IMR-90 (cell line): Measurements from ENCODE around the gene DNPH1. TPM values are rescaled to one million over a fixed set of nuclear protein-coding genes. Genes with fewer than 3 reads are reported as not detected.

Experiments
- ATAC-seq: fragments of 200-7000 bp; cut with Tn5 transposase; 2 replicates; pipeline ENCODE4 v1.9.1; 2020; ENCODE audit warnings: low read depth, mild to moderate bottlenecking, moderate library complexity
- BruUV-seq: library from RNA; stranded (reverse); fragments of 400-500 nt; replicated peaks from 2 replicates; lab custom pipeline; 2021; lab: Mats Ljungman, UMichigan
- CTCF ChIA-PET: fragments of 300-600 bp; formaldehyde crosslinking; extraction: SDS; loops from one replicate; lab custom pipeline; 2021; ENCODE audit warnings: antibody characterized with exemption; lab: Yijun Ruan, JAX
- POLR2A ChIA-PET: fragments of 300-600 bp; sonication (Branson Sonifier 250); formaldehyde crosslinking; loops from one replicate; lab custom pipeline; 2022; ENCODE audit warnings: antibody characterized with exemption; ENCODE audit not compliant: unreplicated experiment; lab: Charles Lee
- DNase-seq: peaks from one replicate; pipeline ENCODE4 v3.0.0; 2013
- H2AFZ ChIP-seq: replicated peaks from 2 replicates; pipeline ENCODE3; 2013; ENCODE audit warnings: low read length, mild to moderate bottlenecking; ENCODE audit not compliant: poor library complexity
- H2AK5ac ChIP-seq: 2 replicates; pipeline ENCODE4 v1.6.1; 2013; ENCODE audit warnings: low read depth, low read length, inconsistent platforms
- H2AK9ac ChIP-seq: replicated peaks from 2 replicates; pipeline ENCODE3; 2013; ENCODE audit warnings: mild to moderate bottlenecking, low read depth, low read length, moderate library complexity; ENCODE audit not compliant: poor library complexity
- H2BK120ac ChIP-seq: 2 replicates; pipeline ENCODE4 v1.6.1; 2013; ENCODE audit warnings: low read depth, low read length, inconsistent platforms
- H2BK15ac ChIP-seq: 3 replicates; pipeline ENCODE4 v1.6.1; 2013; ENCODE audit warnings: low read depth, low read length, inconsistent platforms
- H2BK20ac ChIP-seq: 2 replicates; pipeline ENCODE4 v1.6.1; 2013; ENCODE audit warnings: low read depth, mild to moderate bottlenecking, inconsistent platforms, low read length, moderate library complexity
- H2BK5ac ChIP-seq: 2 replicates; pipeline ENCODE4 v1.6.1; 2013; ENCODE audit warnings: mild to moderate bottlenecking, low read depth, low read length, inconsistent platforms; ENCODE audit not compliant: poor library complexity, severe bottlenecking
- H3K14ac ChIP-seq: replicated peaks from 2 replicates; pipeline ENCODE4 v1.6.1; 2013; ENCODE audit warnings: low read depth, low read length, inconsistent platforms
- H3K18ac ChIP-seq: 2 replicates; pipeline ENCODE4 v1.6.1; 2013; ENCODE audit warnings: low read depth, low read length, control low read depth
- H3K23ac ChIP-seq: 2 replicates; pipeline ENCODE4 v1.6.1; 2013; ENCODE audit warnings: low read depth, low read length, inconsistent platforms
- H3K27ac ChIP-seq: 2 replicates; pipeline ENCODE4 v1.5.1; 2013; ENCODE audit warnings: mild to moderate bottlenecking, control low read depth, low read length; ENCODE audit not compliant: insufficient read depth
- H3K27me3 ChIP-seq: 2 replicates; pipeline ENCODE4 v1.6.1; 2013; ENCODE audit warnings: low read length; ENCODE audit not compliant: control insufficient read depth, insufficient read depth
- H3K36me3 ChIP-seq: 2 replicates; pipeline ENCODE4 v1.6.1; 2013; ENCODE audit warnings: low read length, mixed read lengths; ENCODE audit not compliant: control insufficient read depth, insufficient read depth
- H3K4ac ChIP-seq: 2 replicates; pipeline ENCODE4 v1.6.1; 2013; ENCODE audit warnings: low read depth, low read length, inconsistent platforms
- H3K4me1 ChIP-seq: 2 replicates; pipeline ENCODE4 v1.6.1; 2013; ENCODE audit warnings: low read length, mixed read lengths; ENCODE audit not compliant: control insufficient read depth, insufficient read depth
- H3K4me2 ChIP-seq: 2 replicates; pipeline ENCODE4 v1.6.1; 2013; ENCODE audit warnings: low read depth, mild to moderate bottlenecking, control low read depth, low read length, moderate library complexity
- H3K4me3 ChIP-seq: 2 replicates; pipeline ENCODE4 v1.5.1; 2013; ENCODE audit warnings: low read depth, mild to moderate bottlenecking, control low read depth, low read length, moderate library complexity; ENCODE audit not compliant: insufficient read depth
- H3K56ac ChIP-seq: 2 replicates; pipeline ENCODE4 v1.6.1; 2013; ENCODE audit warnings: low read length, inconsistent platforms; ENCODE audit not compliant: insufficient read depth; ENCODE audit errors: extremely low read depth
- H3K79me1 ChIP-seq, 2 experiments: 2 replicates each; pipeline ENCODE4 v1.6.1; 2013; ENCODE audit warnings: low read length in 2 of 2, inconsistent platforms in 1 of 2, low read depth in 1 of 2
- H3K9ac ChIP-seq: 2 replicates; pipeline ENCODE4 v1.6.1; 2013; ENCODE audit warnings: low read depth, low read length, control low read depth
- H3K9me1 ChIP-seq: 2 replicates; pipeline ENCODE4 v1.6.1; 2013; ENCODE audit warnings: low read length, inconsistent platforms; ENCODE audit not compliant: insufficient read depth
- H3K9me3 ChIP-seq: 2 replicates; pipeline ENCODE4 v1.6.1; 2013; ENCODE audit warnings: low read length; ENCODE audit not compliant: control insufficient read depth, insufficient read depth
- H4K20me1 ChIP-seq: 2 replicates; pipeline ENCODE4 v1.6.1; 2013; ENCODE audit warnings: low read length, inconsistent platforms; ENCODE audit not compliant: insufficient read depth
- H4K5ac ChIP-seq: 2 replicates; pipeline ENCODE4 v1.6.1; 2013; ENCODE audit warnings: mild to moderate bottlenecking, low read depth, low read length, control low read depth
- H4K8ac ChIP-seq, 2 experiments: 2 replicates each; pipeline ENCODE4 v1.6.1; 2013; ENCODE audit warnings: low read depth in 2 of 2, low read length in 2 of 2, control low read depth in 1 of 2, inconsistent platforms in 1 of 2
- H4K91ac ChIP-seq: 2 replicates; pipeline ENCODE4 v1.6.1; 2013; ENCODE audit warnings: low read depth, low read length, inconsistent platforms; ENCODE audit not compliant: insufficient read depth
- BHLHE40 ChIP-seq: fragments of 150-350 bp; IDR thresholded peaks from 2 replicates; pipeline ENCODE4 v1.6.1; 2016; ENCODE audit warnings: mild to moderate bottlenecking, low read depth, low read length
- CHD1 ChIP-seq: IDR thresholded peaks from 2 replicates; pipeline ENCODE4 v1.6.1; 2012; ENCODE audit warnings: low read depth, low read length, improper control_type of control experiment
- RCOR1 ChIP-seq: IDR thresholded peaks from 2 replicates; pipeline ENCODE4 v1.6.1; 2012; ENCODE audit warnings: mild to moderate bottlenecking, low read length, improper control_type of control experiment; ENCODE audit not compliant: insufficient replicate concordance
- SMC3 ChIP-seq: fragments of 150-350 bp; IDR thresholded peaks from 2 replicates; pipeline ENCODE4 v1.6.1; 2016; ENCODE audit warnings: low read depth, mild to moderate bottlenecking, antibody characterized with exemption, low read length, moderate library complexity
- USF2 ChIP-seq: fragments of 150-350 bp; IDR thresholded peaks from 2 replicates; pipeline ENCODE4 v1.6.1; 2017; ENCODE audit warnings: mild to moderate bottlenecking, antibody characterized with exemption, low read length, low read depth
- WGBS, 2 experiments: methylation state at CpG; one replicate each; pipeline versions ENCODE4 v1.1.5 to v1.1.7; 2013; ENCODE audit warnings: missing lambda C conversion rate in 2 of 2; ENCODE audit not compliant: insufficient read length in 1 of 2; ENCODE audit errors: extremely low coverage in 2 of 2; 5-methylcytosine and 5-hydroxymethylcytosine counted together
- dilution Hi-C: fragments of 300-500 bp; cut with HindIII; formaldehyde crosslinking; loops from one replicate; pipeline ENCODE4 v1.14.3; 2018; ENCODE audit warnings: low sequenced_read_pairs; ENCODE audit not compliant: unreplicated experiment
- in situ Hi-C: fragments of 300-500 bp; cut with MboI; formaldehyde crosslinking; loops from 3 replicates; pipeline ENCODE4 v1.14.3; 2019; ENCODE audit warnings: low sequenced_read_pairs, inconsistent platforms, mixed read lengths
- intact Hi-C: fragments of 100-400 bp; cut with micrococcal nuclease; formaldehyde crosslinking; loops from 2 replicates; pipeline ENCODE4 v1.10.0; 2022
- polyA plus RNA-seq, 3 experiments: library from polyadenylated mRNA; depleted of rRNA; stranded (reverse); fragments of >200 nt; gene quantifications; 2 replicates each; pipeline ENCODE4 v1.2.3, GENCODE V29; 2012; ENCODE audit warnings: low replicate concordance in 1 of 3
- total RNA-seq: library from RNA; depleted of rRNA; stranded (reverse); fragments of >200 nt; gene quantifications from 2 replicates; pipeline ENCODE4 v1.2.3, GENCODE V29; 2012

The DNPH1 gene
- total and polyA plus RNA-seq, 2 of the 4 experiments (the other 2 are of a cell fraction): 19.0 to 47.8 TPM

DNA sequence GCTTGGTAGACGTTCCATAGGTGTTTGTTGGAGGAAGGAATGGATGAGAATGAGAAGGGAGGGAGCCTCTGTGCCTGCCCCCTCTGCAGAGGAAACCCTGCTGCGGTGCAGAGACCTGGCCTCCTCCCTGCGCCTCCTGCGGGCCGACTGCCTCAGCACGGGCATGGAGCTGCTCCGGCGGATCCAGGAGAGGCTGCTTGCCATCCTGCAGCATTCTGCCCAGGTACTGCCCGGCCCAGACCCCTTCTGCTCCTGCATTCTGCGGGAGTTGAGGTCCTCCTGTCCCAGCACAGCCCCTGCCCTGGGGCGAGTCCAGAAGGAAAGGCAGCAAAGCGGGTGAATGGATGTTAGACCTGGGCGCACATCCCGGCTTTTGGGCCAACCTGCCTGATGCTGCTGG lies 6.1 kb downstream of the DNPH1 start:
- H3K56ac ChIP-seq: no peak overlapping the region
- H4K20me1 ChIP-seq: no peaks in the 10 kb centered on the region
- TF ChIP-seq USF2: no peak
- TF ChIP-seq SMC3: no peak
- TF ChIP-seq RCOR1: no peak
- TF ChIP-seq CHD1: no peak
- TF ChIP-seq BHLHE40: no peak
- POLR2A ChIA-PET: no interaction called here
- H3K4me2 ChIP-seq: no peak overlapping the region
- no peak overlapping the region for H3K14ac ChIP-seq
- dilution Hi-C loops: no loop called here
- H3K27me3 ChIP-seq: no peaks in the 10 kb centered on the region
- H4K5ac ChIP-seq: no peak overlapping the region
- H2BK15ac ChIP-seq: no peak overlapping the region
- H3K23ac ChIP-seq: no peak overlapping the region
- intact Hi-C loops: no loop called here
- no peak overlapping the region for H3K4ac ChIP-seq
- no peak overlapping the region for H2BK120ac ChIP-seq
- peaks cover 39% of the 10 kb centered on the region for H3K36me3 ChIP-seq
- in situ Hi-C loops: no loop called here
- H3K79me1 ChIP-seq: peaks cover 0 to 2% of the 10 kb centered on the region in 2 experiments; a peak in 1 of 4 replicates
- no peak overlapping the region for H2BK20ac ChIP-seq
- no peaks in the 10 kb centered on the region for H3K9me1 ChIP-seq
- ATAC-seq: no peak
- H4K91ac ChIP-seq: no peak overlapping the region
- no peak overlapping the region for H3K4me3 ChIP-seq
- H3K9ac ChIP-seq: no peak overlapping the region
- peaks cover 2% of the 10 kb centered on the region; the same call in 1 of the 2 replicates for H3K4me1 ChIP-seq
- H4K8ac ChIP-seq: no peak overlapping the region
- no peak overlapping the region for H3K18ac ChIP-seq
- no peak overlapping the region for H2AK9ac ChIP-seq
- no peak overlapping the region for H3K27ac ChIP-seq
- DNase-seq: no peak
- H2AK5ac ChIP-seq: no peak overlapping the region
- no peak overlapping the region for H2AFZ ChIP-seq
- no peaks in the 10 kb centered on the region for H3K9me3 ChIP-seq
- no peak overlapping the region for H2BK5ac ChIP-seq
- CTCF ChIA-PET: no interaction called here
- no TSS peak for BruUV-seq
- WGBS, 2 experiments: 90% methylated on average over 8 of the region's 14 CpGs; no CpG with 5 or more reads in 1 of the 2 experiments
